ENCODE measurements around the gene TFRC. TPM values are rescaled to one million over a fixed set of nuclear protein-coding genes. Genes with fewer than 3 reads are reported as not detected.
"Not testable (repeated sequence)": the region's sequence is repeated elsewhere in the genome, so short reads cannot be mapped to it uniquely, and the experiment has no call there.

TFRC gene
- total and polyA plus RNA-seq, 2 experiments from 2014 or later = 35.5 to 187 TPM

DNA sequence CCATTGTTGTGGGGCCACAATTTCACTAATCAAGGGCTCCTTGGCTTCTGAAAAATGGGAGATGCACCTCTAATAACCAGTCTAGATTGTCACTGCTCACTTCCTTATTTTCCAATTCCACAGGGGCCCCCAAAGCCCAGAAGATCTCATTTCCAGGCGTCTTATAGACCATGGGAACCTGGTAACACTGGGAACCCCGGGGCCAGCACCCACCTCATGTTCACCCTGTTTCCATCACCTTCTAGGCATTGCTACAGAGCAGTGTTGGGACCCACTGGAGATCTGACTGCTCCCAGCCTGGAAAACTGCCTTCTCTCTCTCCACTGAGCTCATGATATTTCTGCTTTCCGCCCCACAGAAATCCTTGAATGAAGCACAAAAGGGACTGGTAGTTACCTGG, 61.5 kb downstream of the TFRC start (continued):
- TF ChIP-seq EZH2phosphoT487 (IDR thresholded peaks at IDR 0.05; ENCODE audit: unreplicated experiment) (no peak), STAT1 (IDR thresholded peaks at IDR 0.05; ENCODE audit: unreplicated experiment) (no peak)

DNA sequence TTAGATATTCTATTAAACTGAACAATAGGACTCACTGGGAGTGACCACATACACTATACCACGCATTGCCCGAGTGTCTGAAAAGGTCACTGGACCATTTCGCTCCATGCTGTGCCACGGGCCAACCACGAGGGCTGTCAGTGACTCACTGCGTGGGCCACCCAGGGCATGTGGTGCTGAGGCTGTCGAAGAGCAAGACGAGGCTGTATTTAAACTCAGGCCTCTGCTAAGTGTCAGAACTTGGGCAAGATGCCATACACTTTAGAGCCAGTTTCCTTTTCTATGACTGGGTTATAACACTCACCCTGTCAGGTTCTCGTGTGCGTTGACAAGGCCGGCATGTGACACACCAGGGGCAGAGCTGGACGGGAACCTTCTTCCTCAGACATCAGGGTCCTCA, 62.3 kb downstream of the TFRC start:
- H3K9me2 ChIP-seq (ENCODE audit: insufficient read depth); H3K27ac ChIP-seq (ENCODE audit: low read depth); H2AFZ ChIP-seq; H3K4me3 Mint-ChIP-seq; ATAC-seq; DNase-seq (ENCODE audit: low spot score); H3K27ac Mint-ChIP-seq; H3K4me1 Mint-ChIP-seq; H3K36me3 ChIP-seq (ENCODE audit: insufficient read depth); H4K20me1 ChIP-seq (replicated peaks; ENCODE audit: insufficient read depth); H3K27me3 Mint-ChIP-seq (ENCODE audit: insufficient read depth, low read depth, poor library complexity); H3K27me3 ChIP-seq (ENCODE audit: insufficient read depth); H3F3A ChIP-seq (replicated peaks; ENCODE audit: low read depth); H3K4me1 ChIP-seq (ENCODE audit: insufficient read depth); H3K79me2 ChIP-seq (replicated peaks; ENCODE audit: insufficient read depth); H3K4me3 ChIP-seq; H3K4me2 ChIP-seq: not testable (repeated sequence)
- peaks cover 15% of the 10 kb centered on the region for H3K9me3 Mint-ChIP-seq
- peaks cover 11% of the 10 kb centered on the region for H3K36me3 Mint-ChIP-seq (ENCODE audit: low read depth)

DNA sequence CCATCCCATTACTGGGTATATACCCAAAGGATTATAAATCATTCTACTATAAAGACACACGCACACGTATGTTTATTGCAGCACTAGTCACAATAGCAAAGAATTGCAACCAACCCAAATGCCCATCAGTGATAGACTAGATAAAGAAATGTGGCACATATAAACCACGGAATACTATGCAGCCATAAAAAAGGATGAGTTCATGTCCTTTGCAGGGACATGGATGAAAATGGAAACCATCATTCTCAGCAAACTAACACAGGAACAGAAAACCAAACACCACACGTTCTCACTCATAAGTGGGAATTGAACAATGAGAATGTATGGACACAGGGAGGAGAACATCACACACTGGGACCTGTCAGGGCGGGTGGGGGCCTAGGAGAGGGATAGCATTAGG, 63.7 kb downstream of the TFRC start:
- not testable (repeated sequence) for H3K27me3 Mint-ChIP-seq (ENCODE audit: insufficient read depth, low read depth, poor library complexity); H3K4me1 ChIP-seq (ENCODE audit: insufficient read depth); H3K36me3 ChIP-seq (ENCODE audit: insufficient read depth); H3K27ac ChIP-seq (ENCODE audit: low read depth); H3K4me3 ChIP-seq; H3F3A ChIP-seq (replicated peaks; ENCODE audit: low read depth); H3K27me3 ChIP-seq (ENCODE audit: insufficient read depth); DNase-seq (ENCODE audit: low spot score); H3K4me2 ChIP-seq; H3K9me2 ChIP-seq (ENCODE audit: insufficient read depth); H2AFZ ChIP-seq; H3K4me3 Mint-ChIP-seq; H3K4me1 Mint-ChIP-seq; ATAC-seq; H3K27ac Mint-ChIP-seq; H3K79me2 ChIP-seq (replicated peaks; ENCODE audit: insufficient read depth); H4K20me1 ChIP-seq (replicated peaks; ENCODE audit: insufficient read depth)
- Mint-ChIP-seq H3K36me3 (ENCODE audit: low read depth) (peaks cover 10% of the 10 kb centered on the region), H3K9me3 (peaks cover 14% of the 10 kb centered on the region)

DNA sequence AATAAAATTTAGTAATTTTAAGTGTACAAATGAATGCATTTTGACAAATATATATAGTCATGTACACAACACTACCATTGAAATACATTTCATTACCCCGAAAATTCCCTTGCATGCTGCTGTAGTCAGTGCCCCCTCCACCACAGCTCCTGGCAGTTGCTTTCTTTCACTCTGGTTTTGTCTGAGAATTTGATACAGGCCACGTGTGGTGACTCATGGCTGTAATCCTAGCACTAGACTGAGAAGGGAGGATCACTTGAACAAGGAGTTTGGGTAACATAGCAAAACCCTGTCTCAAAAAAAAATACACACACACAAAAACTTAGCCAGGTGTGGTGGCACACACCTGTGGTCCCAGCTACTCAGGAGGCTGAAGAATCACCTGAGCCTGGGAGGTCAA, 65.4 kb downstream of the TFRC start:
- Histone ChIP-seq H3K4me1 (ENCODE audit: insufficient read depth) (no peaks in the 10 kb centered on the region), H4K20me1 (replicated peaks; ENCODE audit: insufficient read depth) (no peaks in the 10 kb centered on the region), H3F3A (replicated peaks; ENCODE audit: low read depth) (no peaks in the 10 kb centered on the region), H3K36me3 (ENCODE audit: insufficient read depth) (no peaks in the 10 kb centered on the region), H3K79me2 (replicated peaks; ENCODE audit: insufficient read depth) (no peaks in the 10 kb centered on the region), H2AFZ (no peak overlapping the region), H3K27ac (ENCODE audit: low read depth) (no peak overlapping the region), H3K27me3 (ENCODE audit: insufficient read depth) (no peaks in the 10 kb centered on the region), H3K4me2 (no peak overlapping the region), H3K4me3 (no peak overlapping the region), H3K9me2 (ENCODE audit: insufficient read depth) (no peaks in the 10 kb centered on the region)
- Mint-ChIP-seq H3K27me3 (ENCODE audit: insufficient read depth, low read depth, poor library complexity) (no peaks in the 10 kb centered on the region), H3K27ac (no peak overlapping the region), H3K4me1 (no peaks in the 10 kb centered on the region), H3K4me3 (no peak overlapping the region), H3K9me3 (no peaks in the 10 kb centered on the region), H3K36me3 (ENCODE audit: low read depth) (no peaks in the 10 kb centered on the region)
- ATAC-seq (no peak), DNase-seq (ENCODE audit: low spot score) (no peak)
- no peak for TF ChIP-seq POLR2AphosphoS5 (IDR thresholded peaks at IDR 0.05; ENCODE audit: low read depth)
- TF ChIP-seq EZH2 (IDR thresholded peaks at IDR 0.05; ENCODE audit: low read depth, unreplicated experiment) = no peak
- TF ChIP-seq, protein P1, sequence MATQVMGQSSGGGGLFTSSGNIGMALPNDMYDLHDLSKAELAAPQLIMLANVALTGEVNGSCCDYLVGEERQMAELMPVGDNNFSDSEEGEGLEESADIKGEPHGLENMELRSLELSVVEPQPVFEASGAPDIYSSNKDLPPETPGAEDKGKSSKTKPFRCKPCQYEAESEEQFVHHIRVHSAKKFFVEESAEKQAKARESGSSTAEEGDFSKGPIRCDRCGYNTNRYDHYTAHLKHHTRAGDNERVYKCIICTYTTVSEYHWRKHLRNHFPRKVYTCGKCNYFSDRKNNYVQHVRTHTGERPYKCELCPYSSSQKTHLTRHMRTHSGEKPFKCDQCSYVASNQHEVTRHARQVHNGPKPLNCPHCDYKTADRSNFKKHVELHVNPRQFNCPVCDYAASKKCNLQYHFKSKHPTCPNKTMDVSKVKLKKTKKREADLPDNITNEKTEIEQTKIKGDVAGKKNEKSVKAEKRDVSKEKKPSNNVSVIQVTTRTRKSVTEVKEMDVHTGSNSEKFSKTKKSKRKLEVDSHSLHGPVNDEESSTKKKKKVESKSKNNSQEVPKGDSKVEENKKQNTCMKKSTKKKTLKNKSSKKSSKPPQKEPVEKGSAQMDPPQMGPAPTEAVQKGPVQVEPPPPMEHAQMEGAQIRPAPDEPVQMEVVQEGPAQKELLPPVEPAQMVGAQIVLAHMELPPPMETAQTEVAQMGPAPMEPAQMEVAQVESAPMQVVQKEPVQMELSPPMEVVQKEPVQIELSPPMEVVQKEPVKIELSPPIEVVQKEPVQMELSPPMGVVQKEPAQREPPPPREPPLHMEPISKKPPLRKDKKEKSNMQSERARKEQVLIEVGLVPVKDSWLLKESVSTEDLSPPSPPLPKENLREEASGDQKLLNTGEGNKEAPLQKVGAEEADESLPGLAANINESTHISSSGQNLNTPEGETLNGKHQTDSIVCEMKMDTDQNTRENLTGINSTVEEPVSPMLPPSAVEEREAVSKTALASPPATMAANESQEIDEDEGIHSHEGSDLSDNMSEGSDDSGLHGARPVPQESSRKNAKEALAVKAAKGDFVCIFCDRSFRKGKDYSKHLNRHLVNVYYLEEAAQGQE (IDR thresholded peaks at IDR 0.05; ENCODE audit: unreplicated experiment) = no peak
- TF ChIP-seq ZNF331 (CRISPR knock-in tag; IDR thresholded peaks at IDR 0.05; ENCODE audit: low read depth) = no peak
- TF ChIP-seq, protein P2, sequence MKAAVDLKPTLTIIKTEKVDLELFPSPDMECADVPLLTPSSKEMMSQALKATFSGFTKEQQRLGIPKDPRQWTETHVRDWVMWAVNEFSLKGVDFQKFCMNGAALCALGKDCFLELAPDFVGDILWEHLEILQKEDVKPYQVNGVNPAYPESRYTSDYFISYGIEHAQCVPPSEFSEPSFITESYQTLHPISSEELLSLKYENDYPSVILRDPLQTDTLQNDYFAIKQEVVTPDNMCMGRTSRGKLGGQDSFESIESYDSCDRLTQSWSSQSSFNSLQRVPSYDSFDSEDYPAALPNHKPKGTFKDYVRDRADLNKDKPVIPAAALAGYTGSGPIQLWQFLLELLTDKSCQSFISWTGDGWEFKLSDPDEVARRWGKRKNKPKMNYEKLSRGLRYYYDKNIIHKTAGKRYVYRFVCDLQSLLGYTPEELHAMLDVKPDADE (IDR thresholded peaks at IDR 0.05) = no peak
- TF ChIP-seq STAT1 (IDR thresholded peaks at IDR 0.05; ENCODE audit: unreplicated experiment) = no peak
- no peak for TF ChIP-seq CREB1 (CRISPR knock-in tag; IDR thresholded peaks at IDR 0.05; ENCODE audit: low read depth)
- no peak for TF ChIP-seq JUNB (IDR thresholded peaks at IDR 0.05; ENCODE audit: unreplicated experiment)
- TF ChIP-seq ZNF114 (CRISPR knock-in tag; IDR thresholded peaks at IDR 0.05) = no peak
- TF ChIP-seq, protein P3, sequence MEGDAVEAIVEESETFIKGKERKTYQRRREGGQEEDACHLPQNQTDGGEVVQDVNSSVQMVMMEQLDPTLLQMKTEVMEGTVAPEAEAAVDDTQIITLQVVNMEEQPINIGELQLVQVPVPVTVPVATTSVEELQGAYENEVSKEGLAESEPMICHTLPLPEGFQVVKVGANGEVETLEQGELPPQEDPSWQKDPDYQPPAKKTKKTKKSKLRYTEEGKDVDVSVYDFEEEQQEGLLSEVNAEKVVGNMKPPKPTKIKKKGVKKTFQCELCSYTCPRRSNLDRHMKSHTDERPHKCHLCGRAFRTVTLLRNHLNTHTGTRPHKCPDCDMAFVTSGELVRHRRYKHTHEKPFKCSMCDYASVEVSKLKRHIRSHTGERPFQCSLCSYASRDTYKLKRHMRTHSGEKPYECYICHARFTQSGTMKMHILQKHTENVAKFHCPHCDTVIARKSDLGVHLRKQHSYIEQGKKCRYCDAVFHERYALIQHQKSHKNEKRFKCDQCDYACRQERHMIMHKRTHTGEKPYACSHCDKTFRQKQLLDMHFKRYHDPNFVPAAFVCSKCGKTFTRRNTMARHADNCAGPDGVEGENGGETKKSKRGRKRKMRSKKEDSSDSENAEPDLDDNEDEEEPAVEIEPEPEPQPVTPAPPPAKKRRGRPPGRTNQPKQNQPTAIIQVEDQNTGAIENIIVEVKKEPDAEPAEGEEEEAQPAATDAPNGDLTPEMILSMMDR (conservative IDR thresholded peaks at IDR 0.05; ENCODE audit: low read depth in 2 of 2) = no peak
- no peak for TF ChIP-seq EZH2phosphoT487 (IDR thresholded peaks at IDR 0.05; ENCODE audit: unreplicated experiment)
- no peak for TF ChIP-seq NANOG (IDR thresholded peaks at IDR 0.05; ENCODE audit: borderline replicate concordance)
